H4 (cell line): Measurements from ENCODE around the gene CCDC74A. TPM values are rescaled to one million over a fixed set of nuclear protein-coding genes. Genes with fewer than 3 reads are reported as not detected.
"Not testable (repeated sequence)": the region's sequence is repeated elsewhere in the genome, so short reads cannot be mapped to it uniquely, and the experiment has no call there.

Experiments used
- DNase-seq: peaks from one replicate; pipeline ENCODE4 v3.0.0-alpha.2; 2015; ENCODE audit warnings: low spot score
- total RNA-seq: library from RNA; depleted of rRNA; stranded (reverse); fragments of >200 nt; shearing (Covaris generic); gene quantifications from 2 replicates; pipeline ENCODE4 v1.2.3, GENCODE V29; 2014; rRNA removed

Gene CCDC74A
- total RNA-seq, 1 experiment from 2014 or later: 25.7 TPM

DNA sequence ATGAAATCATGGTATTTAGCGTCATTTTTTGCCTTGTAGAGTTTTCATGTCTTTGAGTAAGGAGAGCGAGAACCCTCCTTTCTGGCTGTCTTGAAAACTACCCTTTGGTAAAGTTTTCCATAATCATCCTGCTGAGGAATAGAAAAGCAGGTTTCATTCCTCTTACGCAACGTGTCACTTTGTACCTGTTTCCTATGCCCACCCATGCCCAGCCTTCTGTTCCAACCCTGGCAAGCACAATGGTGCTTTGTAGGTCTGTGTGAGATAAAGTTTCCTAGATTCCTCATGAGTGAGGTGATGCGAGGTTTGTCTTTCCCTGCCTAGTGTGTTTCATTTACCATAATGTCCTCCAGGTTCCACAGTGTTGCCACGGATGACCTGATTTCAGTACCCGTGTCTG lies 29.3 kb downstream of the CCDC74A start:
- no peak for DNase-seq

DNA sequence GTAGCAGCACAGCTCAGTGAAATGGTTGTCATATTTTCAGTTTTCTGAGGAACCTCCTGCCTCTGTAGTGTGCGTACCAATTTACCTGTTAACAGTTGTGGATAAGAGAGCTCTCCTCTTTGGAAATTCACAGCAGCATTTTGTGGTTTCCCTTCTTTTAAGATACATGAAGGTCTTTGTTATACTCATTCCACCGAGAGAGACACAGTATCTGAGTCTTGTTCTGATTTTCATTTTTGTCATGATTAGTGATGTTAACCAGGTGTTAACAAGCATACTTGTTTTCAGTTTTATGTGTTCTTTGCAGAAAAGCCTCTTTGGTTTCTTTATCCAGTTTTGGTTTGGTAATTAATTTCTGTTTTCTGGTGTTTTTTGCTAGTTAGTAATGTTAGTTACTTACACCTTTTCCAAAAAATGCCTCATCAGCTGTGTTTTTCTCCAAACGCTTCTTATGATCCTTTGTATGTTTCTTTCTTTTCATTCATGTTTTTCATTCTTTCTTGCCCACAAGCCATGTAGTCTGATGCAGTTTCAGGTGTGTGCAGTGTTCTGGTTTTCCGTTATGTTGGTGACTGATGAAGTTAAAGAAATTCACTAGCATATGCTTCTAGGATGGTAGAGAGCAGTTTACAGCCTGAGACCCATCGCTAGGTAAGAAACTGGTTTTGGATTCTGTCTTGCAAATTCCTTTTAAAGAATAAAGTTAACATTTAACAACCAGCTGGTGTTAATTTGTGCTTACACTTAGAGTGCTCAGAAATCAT lies 30.1 kb downstream of the CCDC74A start:
- no peak for DNase-seq

DNA sequence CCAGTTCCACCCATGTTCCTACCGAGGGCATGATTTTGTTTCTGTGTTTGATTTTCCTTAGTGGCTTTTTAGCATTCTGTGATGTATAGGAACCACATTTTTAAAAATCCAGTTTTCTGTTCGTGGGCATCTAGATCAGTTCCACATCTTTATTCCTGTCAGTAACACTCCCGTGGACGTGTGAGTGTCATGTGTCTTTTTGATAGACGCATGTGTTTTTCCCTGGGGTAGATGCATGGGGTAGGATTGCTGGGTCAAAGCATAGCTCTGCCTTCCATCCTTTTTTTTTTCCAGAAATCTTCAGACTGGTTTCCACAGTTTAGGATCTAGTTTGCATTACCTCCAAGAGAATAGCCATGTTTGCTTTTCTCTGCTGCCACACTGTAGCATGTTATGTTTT lies 38.7 kb downstream of the CCDC74A start:
- no peak for DNase-seq

DNA sequence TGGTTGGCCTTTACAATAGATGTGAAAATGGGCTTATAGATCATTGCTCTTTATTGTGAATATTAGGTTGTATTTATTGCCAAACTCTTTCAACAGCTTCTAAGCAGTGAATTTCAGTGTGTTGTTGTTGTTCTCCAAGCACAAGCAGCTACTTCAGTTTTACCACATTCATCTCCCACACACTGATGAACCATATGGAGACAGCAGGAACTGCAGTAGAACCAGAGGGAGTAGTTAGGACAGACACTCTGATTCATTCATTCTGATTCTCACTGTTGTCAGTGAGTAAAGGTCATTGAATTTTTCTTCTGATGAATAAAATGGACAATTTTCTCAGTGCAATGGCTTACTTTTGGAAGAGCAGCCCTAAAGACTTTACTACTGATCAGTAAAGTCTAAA lies 40.2 kb downstream of the CCDC74A start:
- no peak for DNase-seq

DNA sequence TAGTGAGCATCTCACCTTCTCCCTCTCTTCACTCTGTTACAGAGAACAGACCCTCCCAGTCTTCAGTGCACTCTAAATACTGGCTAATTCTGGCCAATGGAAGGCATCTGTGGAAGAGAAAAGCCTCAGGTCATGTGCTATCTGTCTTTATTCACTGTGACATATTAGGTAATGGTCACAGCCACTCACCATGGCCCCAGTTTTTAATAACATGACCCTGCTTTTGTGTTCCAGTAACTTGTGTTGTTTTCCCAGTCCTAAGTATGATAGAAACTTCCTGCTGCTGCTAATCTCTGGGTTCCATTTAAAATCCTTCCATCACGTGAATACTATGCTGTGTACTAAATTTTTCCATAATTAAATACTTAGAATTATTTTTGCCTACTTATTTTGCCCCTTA lies 40.7 kb downstream of the CCDC74A start:
- not testable (repeated sequence) for DNase-seq

DNA sequence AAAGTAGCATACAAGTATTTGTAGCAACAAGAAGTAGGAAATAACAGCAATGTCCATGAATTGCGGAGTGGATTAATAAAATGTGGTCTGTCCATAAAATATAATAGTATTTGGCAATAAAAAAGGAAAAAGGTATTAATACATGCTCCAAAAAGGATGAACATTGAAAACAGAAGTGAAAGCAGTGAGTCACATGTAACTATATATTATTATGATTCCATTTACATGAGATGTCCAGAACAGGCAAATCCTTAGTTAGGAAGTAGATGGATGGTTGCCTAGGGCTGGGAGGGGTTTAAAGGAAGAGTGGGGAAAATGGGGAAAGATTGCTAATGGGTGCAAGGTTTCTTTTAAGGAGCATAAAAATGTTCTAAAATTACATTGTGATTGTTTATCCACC lies 44.5 kb downstream of the CCDC74A start:
- no peak for DNase-seq

DNA sequence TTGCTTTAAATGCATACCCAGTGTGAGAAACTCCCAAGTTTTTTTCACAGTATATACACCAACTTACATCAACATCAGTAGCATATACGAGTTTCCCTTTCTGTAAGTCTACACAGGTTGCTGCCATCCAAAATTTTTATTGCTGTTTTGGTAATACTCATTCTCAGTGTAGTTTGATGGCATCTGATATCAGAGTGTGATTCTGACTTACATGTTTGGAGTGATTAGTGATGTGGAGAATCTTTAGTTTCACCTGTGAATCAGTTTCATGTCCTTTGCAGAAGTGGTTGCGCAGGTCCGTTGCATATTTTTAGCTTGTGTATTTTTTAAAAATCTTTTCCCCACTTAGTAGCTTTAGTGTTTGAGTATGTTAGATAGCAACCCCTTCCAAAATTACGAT lies 50.1 kb downstream of the CCDC74A start:
- DNase-seq: no peak

DNA sequence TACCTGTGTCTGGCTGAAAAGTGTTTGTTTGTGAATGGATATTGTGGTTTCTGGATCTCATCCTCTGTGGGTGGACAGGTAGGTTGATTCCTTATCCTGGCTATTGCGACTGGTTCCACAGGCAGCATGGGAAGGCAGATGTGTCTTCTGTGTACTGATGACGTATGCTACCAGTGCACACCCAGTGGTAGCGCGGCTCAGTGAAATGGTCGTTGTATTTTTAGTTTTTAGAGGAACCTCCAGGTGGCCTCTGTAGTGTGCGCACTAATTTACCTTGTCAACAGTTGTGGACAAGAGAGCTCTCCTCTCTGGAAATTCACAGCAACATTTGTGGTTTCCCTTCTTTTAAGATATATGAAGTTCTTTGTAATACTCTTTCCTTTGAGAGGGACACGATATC lies 52.5 kb downstream of the CCDC74A start:
- DNase-seq: no peak

Other genes with a start within 250 kb of the CCDC74A start
- gene RAB6D, start 163.7 kb upstream of the CCDC74A start, total RNA-seq: not detected in 2 replicates
- not detected in 2 replicates for gene TUBA3D, start 51.8 kb upstream of the CCDC74A start, total RNA-seq
- 99.3 and 154 TPM in 2 replicates for gene MZT2A, start 35.5 kb upstream of the CCDC74A start, total RNA-seq